ENCODE data around the gene BGLAP.

BGLAP gene

DNA sequence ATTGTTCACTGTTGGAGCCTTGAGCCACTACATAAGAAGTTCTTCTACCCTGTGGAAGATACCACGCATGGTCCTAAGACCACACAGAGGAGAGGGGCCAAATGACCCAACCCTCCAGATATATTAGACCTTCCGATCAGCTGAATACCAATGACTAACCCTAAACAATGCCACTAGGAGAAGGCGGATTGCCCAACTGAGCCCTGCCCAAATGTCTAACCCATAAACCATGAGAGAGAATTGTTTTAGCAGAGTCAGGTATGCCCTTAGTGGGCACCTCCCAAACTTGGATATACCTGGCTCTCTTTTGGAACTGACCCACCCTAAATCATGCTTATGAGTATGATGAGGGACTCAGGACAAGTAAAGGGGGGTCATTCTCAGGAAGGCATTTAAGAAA lies 28.3 kb downstream of the BGLAP start:
- DNase-seq (ENCODE audit: extremely low read depth, low read depth) = no peak
- TF ChIP-seq, protein P1, sequence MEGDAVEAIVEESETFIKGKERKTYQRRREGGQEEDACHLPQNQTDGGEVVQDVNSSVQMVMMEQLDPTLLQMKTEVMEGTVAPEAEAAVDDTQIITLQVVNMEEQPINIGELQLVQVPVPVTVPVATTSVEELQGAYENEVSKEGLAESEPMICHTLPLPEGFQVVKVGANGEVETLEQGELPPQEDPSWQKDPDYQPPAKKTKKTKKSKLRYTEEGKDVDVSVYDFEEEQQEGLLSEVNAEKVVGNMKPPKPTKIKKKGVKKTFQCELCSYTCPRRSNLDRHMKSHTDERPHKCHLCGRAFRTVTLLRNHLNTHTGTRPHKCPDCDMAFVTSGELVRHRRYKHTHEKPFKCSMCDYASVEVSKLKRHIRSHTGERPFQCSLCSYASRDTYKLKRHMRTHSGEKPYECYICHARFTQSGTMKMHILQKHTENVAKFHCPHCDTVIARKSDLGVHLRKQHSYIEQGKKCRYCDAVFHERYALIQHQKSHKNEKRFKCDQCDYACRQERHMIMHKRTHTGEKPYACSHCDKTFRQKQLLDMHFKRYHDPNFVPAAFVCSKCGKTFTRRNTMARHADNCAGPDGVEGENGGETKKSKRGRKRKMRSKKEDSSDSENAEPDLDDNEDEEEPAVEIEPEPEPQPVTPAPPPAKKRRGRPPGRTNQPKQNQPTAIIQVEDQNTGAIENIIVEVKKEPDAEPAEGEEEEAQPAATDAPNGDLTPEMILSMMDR (IDR thresholded peaks at IDR 0.05; ENCODE audit: low read depth, low read length) = no peak

DNA sequence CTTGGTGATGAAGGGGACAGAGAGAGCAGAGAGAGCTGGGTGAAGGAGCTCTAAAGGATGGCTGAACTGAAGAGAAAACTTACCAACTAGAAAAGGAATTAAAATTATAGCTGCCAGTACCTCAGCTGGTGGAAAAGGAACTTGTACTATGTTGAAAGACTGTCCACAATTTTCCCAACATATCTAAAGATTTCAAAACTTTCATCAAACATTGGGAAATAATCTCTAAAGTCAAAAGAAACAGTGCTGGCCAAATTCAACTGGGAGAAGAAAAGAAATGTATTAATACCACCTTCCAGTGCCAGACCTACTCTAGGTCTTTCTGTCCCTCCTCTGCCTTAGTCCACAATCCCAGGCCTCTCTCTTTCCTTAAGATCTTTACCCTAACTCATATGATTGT lies 34.5 kb downstream of the BGLAP start:
- no peak for DNase-seq (ENCODE audit: extremely low read depth, low read depth)
- TF ChIP-seq, protein P1 (IDR thresholded peaks at IDR 0.05; ENCODE audit: low read depth, low read length) = no peak

DNA sequence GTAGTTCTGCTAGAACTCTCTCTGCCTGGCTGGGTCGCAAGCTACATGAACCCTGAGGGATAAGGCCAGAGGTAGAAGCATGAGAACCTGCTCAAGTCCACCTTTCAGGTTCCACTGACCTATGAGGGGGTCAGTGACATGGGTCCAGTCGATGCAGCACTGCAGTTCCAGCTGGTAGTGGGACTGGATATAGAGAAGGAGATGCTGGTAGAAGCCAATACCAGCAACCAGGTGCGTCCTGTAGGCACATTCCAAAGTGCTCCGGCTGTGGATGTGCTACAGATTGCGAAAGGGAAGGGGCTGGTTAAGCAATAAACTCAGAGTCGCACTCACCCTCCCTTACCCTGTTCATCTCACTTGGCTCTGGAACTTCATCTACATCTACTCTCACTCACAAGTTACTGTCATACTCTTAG lies 35.0 kb downstream of the BGLAP start:
- no peak for DNase-seq (ENCODE audit: extremely low read depth, low read depth)
- TF ChIP-seq, protein P1 (IDR thresholded peaks at IDR 0.05; ENCODE audit: low read depth, low read length) = no peak

DNA sequence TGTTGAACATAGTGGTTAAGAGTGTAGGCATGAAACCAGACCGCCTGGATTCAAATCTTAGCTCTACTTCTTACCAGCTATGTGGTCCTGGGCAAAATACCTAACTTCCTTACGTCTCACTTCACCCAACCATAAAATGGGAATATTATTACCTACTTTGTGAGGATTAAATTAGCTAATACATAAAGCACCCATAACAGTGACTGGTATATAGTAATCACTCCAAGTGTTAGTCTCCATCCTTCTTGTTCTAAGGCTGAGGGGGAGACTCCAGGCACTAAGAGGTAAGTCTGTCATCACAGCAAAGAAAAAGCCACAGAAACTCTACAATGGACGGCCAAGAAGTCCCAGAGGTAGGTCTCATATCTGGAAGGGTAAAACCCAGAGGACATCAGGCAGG lies 37.9 kb downstream of the BGLAP start:
- DNase-seq (ENCODE audit: extremely low read depth, low read depth) = no peak
- TF ChIP-seq, protein P1 (IDR thresholded peaks at IDR 0.05; ENCODE audit: low read depth, low read length) = no peak

DNA sequence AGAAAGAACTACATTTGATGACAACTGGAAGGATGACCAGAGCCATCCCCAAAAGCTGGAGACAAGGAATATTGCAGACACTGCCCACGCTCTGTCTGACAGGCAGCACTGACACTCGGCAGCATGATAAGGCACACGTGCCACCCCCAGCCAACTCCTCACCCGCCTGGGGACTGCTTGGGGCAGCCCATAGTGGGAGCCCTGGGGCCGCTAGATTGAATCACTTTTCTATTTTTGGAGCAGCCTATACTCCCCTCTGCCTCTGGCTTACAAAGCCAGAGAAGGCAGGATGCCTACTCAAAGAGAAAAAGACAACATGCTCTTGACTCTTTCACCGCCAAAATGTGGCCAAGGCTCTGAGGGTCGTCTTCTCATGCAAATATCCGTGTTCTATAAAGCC lies 39.3 kb downstream of the BGLAP start:
- TF ChIP-seq, protein P1 (IDR thresholded peaks at IDR 0.05; ENCODE audit: low read depth, low read length) = no peak
- DNase-seq (ENCODE audit: extremely low read depth, low read depth) = no peak

DNA sequence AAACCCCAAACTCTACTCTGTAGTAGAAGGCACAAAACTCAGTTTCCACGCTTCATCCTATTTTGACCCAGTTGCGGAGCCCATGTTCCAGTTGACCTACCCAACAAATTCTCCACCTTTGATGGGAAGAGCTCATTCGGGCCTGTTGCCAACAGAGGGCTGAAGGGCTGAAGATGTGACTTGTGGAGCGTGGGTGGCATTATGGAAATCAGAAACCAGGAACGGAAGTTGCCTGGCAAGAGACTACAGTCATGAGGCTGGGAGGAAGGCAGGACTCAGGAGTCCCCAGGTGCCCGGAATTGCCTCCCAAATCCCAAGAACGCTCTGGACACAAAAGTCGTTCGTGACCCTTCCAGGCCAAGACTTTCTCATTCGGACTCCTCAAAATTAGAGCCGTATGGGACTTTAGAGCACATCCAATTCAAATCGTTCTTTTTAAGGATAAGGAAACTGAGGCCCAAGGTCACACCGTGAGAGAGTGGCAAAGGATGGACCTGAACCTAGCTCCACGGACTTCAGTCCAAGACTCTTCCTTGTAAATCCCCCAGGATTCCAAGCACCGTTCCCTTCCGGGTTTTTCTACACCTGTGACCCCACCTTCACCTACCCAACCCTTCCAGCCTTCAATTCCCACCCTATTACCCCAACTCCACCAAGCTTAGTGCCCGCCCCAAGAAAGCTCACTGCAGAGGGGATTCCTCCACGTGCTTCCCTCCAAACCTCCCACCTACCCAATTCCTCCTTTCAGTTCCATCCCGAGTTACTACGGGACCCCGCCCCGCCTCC lies 39.9 kb downstream of the BGLAP start:
- DNase-seq (ENCODE audit: extremely low read depth, low read depth) = no peak
- TF ChIP-seq, protein P1 (IDR thresholded peaks at IDR 0.05; ENCODE audit: low read depth, low read length) = no peak

DNA sequence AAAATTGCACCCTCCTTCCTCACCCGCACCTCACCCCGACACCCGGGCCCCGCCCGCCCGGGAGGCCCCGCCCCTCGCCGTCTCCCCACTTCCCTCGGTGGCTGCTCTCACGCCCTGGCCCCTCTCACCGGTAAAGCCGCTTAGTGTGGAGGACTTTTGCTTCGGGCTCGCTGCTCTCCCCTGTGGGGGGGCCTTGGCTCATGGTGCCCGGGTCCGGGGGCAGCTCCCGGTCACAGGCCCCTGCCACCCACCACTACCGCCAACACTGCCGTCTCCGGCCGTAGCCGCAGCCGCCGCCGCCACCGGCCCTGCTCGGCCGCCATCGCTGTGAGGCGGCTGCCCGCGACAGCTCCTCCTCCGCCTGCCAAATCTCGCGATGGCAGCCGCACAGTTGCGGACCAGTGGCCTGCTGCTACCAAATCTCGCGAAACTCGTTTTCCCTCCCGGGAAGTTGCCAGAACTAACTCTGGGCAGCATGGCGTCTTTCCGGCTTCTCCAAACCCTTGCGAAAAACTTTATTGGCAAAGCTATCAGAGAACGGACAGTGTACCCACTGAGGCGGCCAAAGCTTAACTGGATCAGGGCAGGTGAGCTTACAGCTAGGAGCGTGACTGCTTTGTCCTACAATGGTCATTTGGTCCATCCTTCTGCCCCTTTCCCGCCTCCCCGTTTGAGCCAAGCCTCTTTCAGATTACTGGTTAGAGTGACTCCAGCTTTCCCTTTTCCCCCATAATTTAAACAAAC lies 40.7 kb downstream of the BGLAP start, which contains the start of gene SMG5:
TSS of gene SMG5 (minus strand) at position 347 of the 744 bp plus-strand sequence. CDS start at position 202, 145 bp downstream.
- TF ChIP-seq, protein P1 (IDR thresholded peaks at IDR 0.05; ENCODE audit: low read depth, low read length) = no peak
- peak; percentile 97 for DNase-seq (ENCODE audit: extremely low read depth, low read depth)
